M059J (cell line): ENCODE data around the gene PDIA6. TPM values are rescaled to one million over a fixed set of nuclear protein-coding genes. Genes with fewer than 3 reads are reported as not detected.

ENCODE experiments used
- DNase-seq: peaks from one replicate; pipeline ENCODE4 v3.0.0-alpha.2; 2012; ENCODE audit warnings: low read depth
- total RNA-seq: library from RNA; depleted of rRNA; stranded (reverse); fragments of >200 nt; shearing (Covaris generic); gene quantifications from 2 replicates; pipeline ENCODE4 v1.2.3, GENCODE V29; 2014; rRNA removed

PDIA6 gene, protein sequence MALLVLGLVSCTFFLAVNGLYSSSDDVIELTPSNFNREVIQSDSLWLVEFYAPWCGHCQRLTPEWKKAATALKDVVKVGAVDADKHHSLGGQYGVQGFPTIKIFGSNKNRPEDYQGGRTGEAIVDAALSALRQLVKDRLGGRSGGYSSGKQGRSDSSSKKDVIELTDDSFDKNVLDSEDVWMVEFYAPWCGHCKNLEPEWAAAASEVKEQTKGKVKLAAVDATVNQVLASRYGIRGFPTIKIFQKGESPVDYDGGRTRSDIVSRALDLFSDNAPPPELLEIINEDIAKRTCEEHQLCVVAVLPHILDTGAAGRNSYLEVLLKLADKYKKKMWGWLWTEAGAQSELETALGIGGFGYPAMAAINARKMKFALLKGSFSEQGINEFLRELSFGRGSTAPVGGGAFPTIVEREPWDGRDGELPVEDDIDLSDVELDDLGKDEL
- 345 and 486 TPM in 2 replicates for total RNA-seq

DNA sequence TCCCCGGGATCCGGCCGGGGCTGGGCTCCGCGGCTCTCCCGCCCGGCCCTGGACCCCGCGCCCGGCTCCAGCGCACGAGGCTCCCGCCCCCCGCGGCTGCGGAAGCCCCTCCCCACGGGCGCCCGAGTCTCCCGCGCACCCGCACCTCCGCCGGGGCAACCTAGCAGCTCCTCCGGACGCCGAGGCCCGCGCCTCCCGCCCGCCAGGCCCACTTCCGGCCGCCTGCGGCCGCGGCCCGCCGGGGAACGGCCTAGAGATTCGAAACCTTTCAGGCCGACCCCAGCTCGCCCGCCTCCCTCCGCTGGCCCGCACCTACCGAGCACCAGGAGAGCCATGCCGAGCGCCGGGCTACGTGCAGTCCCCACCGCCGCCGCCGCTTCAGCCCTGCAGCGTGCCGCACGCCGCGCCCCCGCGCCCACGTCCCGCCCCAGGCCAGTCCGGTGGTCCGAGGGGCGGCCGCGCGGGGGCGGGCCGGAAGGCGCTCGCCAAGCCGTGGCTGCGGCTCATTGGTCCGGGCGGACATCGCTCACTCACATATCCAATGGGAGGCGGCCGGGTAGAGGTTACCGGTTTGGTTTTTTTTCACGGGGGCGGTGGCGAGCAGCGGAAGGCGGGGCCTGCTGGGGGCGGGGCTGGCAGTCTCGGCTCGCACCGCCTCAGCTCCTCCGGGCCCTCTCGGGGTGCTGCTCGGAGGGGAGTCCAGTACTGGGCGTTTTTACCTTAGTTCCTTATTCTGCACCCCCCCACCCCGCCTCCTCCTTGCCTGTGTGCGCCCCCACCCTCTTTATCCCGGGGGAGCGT lies at the start of gene PDIA6:
PDIA6 (minus strand) TSS at position 424 of the 801 bp plus-strand sequence; CDS start at position 335, 89 bp downstream.
- DNase-seq: peak; percentile 91

DNA sequence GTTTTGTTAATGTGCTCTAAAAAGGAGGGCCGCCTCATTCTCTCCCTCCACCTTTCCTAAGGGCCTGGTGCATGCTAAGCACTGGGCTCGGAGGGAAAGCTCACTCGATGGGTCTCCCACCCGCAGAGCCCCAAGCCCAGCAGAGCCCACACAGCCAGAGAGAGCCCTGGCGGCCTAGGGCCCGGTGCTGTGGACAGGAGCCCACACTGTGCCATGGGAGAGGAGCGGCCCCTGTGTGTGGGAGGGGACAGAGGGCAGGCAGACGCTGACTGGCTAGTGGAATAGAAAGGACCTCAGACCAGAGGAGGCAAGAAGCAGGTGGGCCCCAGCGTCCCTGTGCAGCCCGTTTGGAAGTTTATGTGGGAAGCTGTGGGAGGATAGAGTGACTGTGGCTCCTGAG lies 49.7 kb upstream of the PDIA6 start:
- no peak for DNase-seq

DNA sequence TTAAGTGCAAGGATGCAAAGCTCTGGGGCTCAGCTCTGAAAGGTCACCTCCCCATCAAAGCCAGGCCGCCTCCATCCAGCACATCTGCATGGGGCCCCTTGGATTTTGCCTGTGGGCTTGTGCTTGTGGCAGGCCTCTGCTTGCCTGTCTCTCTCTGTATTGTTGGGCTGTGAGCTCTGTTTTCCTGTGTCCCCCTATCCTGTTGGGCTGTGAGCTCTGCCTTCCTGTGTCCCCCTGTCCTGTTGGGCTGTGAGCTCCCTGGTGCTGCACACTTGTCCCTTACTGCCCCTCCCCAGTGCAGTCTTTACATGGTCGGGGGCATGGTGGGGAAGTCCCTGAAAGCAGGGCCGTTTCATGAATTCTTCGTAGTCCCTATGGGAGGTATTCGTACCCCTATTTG lies 49.2 kb upstream of the PDIA6 start:
- no peak for DNase-seq

DNA sequence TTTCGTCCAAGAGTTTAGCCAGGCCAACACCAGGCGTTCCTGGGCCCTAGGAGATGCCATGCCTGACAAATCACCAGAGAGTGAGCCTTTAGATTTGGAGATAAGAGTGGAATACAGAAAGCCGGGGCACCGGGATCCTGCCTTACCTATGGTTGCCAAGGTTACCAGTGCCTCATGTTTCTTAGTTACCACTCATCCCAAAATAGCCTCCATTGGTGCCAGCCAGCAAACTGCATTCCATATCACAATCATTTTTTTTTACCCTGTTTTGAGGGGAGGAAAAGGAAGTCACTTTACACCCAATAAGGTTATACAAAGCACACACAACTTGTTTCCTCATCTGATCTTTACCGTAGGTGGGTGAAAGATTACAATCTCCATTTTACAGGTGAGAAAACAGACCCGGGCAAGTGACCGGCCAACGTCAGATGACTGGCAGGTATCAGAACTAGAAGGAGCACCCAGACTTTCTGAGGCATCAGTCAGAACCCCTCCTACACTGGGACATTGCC lies 48.3 kb upstream of the PDIA6 start:
- no peak for DNase-seq

DNA sequence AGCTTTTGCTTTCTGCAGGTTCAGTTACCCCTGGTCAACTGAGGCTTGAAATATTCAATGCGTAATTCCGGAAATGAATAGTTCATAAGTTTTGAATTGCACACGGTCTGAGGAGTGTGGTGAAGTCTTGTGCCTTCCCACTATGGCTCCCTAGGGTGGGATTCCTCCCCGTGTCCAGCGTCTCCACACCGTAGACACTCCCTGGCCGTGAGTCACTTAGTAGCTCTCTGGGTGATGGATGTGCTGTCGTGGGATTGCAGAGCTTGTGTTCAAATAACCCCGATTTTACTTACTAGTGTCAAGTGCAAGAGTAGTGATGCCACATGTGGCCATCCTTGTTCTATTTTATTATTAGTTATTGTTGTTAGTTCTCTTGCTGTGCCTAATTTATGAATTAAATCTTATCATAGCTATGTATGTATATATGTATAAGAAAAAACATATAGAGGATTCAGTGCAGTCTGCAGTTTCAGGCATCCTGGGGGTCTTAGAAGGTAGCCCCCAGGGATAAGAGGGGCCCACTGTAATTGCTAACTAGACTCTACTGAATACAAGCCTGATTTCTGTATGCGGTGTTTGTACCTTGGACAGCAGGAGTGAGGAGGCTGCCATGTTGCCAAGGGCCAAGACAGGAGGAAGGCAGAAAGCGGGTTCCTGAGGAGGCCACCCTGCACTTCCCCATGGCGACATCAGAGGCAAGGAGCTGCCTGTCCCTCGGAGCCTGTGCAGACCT lies 47.7 kb upstream of the PDIA6 start:
- DNase-seq: no peak

DNA sequence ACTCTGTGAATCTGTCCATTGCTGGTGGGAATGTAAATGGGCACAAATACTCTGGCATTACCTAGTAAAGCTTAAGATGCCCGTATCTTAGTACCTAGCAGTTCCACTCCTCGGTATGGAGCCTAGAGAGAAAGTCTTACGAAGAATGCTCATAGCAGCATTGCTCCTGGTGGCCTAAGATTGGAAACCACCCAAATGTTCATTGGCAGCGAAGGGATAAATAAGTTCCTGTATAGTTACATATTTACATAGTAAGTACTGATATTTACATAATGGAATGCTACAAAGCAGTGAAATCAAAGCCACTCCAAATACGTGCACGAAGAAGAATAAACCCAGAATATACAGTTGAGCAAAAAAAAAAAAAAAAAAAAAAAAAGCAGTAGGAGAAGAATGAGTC lies 46.7 kb upstream of the PDIA6 start:
- DNase-seq: no peak

DNA sequence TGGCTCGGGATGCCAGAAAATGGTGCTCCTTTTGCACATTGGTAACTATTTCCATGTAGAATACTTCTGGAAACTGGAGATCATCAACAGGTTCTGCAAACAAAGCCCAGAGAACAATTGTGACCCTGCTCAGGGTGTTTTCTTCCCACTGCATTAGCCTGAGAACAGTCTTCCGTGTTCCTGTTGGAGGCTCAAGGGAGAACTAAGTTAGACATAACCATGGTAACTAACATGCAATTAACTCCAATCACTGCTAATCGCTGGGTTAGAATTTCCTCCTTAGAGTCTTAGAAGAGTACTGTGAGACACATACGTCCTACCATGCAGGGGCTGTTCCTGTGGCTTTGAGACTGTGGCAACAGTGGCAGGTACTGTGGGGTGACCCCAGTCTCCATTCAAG lies 36.0 kb upstream of the PDIA6 start:
- no peak for DNase-seq

DNA sequence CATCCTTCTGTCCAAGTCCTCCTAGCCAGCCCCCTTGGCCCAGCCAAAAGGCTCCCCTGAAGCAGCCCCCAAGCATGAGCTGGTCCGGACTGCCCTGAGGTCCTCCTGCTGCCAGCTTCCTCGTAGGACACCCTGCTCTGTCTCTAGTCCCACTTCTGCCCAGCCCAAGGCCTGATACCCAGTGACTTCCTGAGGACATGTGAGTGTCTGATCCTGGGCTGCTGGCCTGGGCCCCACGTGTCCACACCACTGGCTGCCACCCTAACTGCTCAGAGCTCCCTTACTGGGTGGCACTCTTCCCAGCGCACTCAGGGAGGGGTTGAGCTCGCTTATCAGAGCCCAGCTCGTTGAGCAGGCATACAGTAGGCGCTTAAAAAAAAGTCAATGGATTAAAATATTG lies 34.4 kb upstream of the PDIA6 start:
- no peak for DNase-seq

DNA sequence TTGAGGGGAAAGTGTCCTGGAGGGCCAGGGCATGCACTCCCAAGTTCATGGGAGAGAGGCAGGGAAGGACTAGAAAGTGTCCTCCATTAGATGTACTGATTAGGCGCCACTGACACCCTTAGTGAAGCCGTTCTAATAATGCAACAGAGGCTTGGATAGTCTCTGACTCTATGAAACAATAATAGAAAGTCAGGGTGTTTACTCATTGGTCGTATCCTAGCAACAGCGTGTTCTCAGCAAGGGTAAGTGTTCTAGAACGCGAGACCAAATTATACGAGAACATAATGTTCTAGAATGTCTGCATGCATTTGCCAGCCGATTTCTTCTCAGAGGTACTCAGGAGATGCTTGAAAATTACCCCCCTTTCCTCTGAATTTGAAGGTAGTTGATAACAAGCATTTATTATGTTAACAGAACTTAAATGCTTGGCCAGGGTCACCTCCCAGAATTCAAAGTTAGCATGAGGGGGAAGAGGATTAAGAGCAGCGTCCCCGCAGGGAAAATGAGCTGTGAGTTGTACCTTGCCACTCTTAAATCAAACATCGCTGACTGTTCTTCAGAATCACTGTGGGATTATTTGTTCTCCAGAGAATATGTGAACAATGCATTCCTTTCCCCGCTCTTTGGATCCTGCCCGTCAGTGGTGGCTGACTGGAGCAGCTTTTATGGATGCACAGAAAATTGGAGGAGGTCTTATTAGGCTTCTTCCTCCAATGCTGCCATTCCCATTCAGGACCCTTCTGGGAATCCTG lies 33.7 kb upstream of the PDIA6 start:
- no peak for DNase-seq

DNA sequence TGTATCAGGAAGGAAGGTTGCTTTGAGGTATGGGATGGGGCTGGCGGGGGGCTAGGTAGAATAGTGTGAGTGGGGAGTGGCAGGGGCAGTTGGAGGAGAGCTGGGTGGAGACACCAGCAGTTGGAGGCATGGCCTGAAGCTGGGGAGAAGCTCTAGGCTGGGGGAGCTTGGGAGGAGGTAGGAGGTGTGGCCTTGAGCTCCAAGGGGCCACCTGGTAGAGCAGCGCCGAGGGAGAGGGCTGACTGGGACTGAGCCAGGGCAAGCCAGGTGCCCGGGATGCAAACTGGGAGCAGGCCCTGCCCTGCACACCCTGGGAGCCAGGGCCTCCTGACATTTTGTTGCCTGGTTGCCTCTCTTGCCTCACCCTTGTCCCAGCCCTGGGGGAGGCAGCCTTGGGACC lies 33.1 kb upstream of the PDIA6 start:
- no peak for DNase-seq

DNA sequence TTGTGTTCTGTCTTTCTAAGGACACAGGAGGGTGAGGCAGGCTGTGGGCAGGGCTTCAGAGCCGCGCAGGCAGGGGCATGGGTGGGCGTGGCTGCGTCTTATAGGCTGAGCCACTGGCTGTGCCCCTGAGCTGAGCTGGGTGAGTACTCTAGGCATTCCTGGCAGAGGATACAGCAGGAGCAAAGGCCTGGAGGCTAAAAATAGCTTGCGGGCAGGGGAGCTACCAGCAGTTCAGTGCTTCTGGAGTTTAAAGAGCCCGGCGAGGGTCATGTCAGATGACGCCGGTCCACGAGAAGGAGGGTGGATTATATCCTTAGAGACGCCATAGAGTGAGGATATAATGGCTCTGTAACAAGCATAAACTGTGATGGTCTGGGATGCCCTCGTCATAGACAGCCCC lies 31.5 kb upstream of the PDIA6 start:
- peak; percentile 48 for DNase-seq

DNA sequence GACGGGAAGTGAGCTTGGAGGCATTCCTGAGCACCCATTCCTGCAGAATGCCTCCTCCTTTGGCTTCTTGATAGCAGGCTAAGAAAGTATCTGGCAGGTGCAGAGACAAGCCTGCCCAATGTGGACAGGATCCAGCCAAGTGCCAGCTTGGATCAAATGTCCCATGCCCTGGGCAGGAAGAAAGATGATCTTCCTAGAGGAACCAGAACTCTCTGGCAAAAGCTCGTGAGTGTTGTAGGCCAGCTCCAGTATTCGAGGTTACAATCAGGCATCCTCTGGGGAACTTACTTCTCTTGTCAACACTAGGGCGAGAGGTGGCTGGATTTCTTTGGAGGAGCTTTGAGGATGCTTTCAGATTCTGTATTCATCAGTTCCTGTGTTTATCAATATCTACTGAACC lies 29.9 kb upstream of the PDIA6 start:
- DNase-seq: no peak

DNA sequence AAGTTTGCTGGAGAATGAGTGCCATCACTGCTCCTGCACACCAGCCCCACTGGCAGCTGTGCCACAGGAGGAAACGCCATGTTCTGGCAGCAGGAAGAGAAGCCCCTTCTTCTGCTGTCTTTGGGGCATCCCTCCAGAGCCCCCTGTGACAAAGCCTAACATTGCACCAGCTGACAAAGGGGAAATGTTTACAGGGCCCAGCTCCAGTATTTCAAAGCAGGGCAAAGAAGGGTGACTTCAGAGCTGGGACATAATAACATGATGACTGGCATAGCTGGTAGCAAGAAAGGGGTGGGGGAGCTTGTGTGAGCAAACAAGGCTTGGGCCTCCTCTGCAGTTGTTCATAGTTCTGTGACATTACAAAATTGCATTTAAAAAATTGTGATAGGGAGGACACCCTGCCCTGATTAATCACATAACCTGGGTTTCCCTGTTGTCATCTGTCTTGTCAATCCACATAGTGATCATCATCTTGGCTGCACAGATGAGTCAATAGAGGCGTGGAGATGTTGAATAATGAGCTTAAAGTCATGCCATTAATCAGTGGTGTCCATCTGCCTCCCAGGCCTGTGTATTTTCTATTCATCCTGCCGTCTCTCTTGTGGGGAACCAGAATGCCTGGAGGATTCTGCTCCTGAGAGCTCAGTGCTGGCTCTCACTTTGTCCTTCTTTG lies 29.1 kb upstream of the PDIA6 start:
- DNase-seq: no peak

DNA sequence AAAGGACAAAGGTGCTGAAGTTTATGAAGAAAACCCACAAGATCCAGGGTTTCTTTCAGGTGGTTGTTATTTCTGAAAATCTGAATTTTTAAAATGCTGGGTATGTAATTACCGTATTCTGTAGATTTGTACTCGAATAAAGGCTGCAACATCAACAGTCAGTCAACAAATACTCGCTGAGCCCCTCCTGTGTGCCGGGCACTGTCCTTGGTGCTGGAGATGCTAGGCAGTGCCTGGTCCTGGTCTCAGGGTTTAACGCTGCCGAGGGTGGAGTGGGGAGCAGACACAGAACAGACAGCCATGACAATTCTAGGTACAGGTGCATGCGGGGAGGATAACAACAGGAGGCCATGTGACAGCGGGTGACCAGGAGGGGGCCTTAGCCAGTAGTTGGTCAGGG lies 27.2 kb upstream of the PDIA6 start:
- DNase-seq: peak; percentile 13

DNA sequence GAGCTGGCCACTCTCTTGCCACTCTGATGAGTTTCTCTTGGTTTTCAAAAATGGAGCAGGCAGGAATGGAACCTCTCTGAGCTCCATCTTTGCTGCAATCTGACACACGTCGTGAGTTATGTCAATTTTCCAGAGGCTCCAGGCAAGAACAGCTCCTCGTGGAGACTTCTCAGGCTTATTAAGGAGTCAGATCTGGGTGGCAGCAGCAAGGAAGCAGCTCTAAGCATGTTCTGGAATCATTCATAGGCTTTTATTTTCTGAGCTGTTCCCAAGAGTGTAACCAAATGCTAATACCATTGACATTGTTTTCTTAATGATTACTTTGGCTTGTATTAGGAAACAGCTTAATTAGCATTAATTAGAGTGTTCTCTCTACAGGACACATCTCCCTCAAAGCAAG lies 26.1 kb upstream of the PDIA6 start:
- no peak for DNase-seq

DNA sequence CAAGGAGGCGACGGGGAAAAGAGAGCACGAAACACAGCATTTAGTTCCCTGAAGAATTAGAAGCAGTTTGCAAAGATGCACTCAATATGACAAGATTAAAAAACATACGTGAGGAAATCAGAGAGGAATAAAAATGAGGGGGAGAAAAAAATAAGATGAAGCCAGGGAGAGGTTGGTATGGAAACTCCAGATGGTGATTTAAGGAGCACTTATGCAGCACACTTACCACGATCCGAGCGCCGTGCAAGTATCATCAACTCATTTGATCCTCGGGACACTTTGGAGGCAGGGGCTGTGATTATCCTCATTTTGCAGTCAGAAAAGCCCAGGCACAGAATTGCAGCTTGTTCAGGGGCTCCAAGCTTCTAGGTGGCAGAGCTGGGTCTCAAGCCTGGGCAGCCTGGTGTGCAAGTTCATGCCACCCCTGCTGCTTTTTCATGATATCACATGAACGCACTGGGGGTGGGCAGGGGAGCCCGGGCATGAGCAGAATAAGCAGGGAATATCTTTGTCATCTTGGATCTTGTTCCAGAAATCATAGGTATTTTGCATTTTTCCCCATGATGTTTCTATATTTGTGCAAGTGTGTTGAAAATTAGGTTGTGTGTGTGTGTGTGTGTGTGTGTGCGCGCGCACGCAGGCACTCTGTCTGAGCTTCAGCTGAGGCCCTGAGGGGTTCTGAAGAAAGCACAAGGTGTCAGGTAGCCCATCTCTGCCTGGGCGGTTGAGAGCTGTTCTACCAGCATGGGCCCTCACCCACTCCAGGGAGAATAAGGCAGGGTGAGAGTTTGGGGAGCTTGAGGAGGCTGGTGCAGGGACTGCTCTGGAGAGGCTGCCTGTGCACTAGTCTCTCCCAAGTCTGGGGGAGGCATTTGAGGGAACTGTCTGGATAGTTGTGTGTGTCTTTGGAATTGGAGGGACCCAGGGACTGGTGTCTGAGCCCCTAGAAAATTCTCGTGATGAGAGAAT lies 25.0 kb upstream of the PDIA6 start:
- DNase-seq: no peak

DNA sequence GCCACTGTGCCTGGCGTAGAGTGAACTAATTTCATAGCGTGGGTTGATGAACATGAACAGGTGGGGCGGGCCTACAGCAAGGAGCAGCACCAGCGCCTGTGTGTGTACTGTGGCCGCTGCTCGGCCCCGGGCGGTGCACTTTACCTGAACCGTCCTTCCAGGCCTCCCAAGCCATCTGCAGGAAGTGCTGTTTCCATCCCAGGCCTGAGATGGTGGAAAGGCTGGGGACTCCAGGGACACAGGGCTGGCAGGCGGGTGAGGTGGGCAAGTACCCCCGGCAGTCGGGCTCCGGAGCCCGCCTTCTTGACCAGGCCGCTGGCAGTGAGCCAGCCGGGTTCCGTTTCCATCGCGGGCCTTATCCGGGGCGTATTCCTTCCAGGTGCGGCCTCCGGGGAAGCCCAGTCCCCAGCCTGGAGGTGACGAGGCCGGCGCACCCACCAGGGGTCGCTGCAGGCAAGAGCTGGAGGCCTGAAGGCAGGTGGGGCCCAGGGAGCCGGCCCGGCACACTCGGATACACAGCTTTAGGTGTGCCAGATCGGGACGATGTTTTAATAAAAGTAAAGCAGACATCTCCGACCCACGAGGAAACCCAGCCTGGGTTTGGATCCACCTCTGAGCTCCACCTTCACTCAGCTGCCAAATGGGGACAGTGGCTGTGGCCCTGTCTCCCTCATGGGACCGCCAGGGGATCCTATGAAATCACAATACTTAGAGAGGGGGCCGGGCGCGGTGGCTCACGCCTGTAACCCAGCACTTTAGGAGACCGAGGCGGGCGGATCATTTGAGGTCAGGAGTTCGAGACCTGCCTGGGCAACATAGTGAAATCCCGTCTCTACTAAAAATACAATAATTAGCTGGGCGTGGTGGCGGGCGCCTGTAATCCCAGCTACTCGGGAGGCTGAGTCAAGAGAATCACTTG lies 22.7 kb upstream of the PDIA6 start:
- peak; percentile 37 for DNase-seq

DNA sequence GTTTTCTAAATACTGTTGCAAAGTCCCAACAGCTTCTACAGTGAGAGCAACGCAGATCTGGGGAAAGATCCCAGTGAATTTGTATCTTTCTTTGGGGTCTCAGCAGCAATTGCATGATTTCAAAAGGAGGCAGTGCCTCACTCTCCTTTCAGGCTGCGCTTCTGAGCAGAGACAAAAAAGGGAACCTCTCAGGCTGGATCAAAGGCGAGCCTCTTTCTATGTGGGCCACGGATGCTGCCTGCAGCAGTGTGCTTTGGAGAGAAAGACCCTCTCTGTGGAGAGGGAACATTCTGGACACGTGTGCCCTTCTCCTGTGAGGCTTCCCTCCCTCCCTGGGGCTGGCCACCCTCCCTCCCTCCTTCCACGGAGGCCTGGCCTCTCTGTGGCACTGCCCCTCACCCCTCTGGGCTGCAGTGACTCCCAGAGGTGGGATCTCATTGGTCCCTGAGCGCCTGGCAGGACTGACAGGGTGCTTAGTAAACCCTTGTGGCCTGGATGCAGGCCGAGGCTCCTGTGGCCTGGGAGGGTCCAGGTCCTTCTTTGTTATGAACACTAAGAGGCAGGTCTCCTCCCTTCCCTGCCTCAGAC lies 21.6 kb upstream of the PDIA6 start:
- peak; percentile 31 for DNase-seq
